GM10266 (cell line): ENCODE data around the gene PCSK2.

ENCODE experiments used
- DNase-seq: peaks from one replicate; pipeline ENCODE4 v3.0.0; 2012; ENCODE audit errors: extremely low spot score
- TF ChIP-seq, protein P1 (sequence below): IDR thresholded peaks from 2 replicates; pipeline ENCODE4 v1.5.1; 2012; ENCODE audit warnings: mild to moderate bottlenecking, low read depth; ENCODE audit not compliant: control insufficient read depth, insufficient read depth; ENCODE audit errors: missing control alignments

PCSK2 gene

DNA sequence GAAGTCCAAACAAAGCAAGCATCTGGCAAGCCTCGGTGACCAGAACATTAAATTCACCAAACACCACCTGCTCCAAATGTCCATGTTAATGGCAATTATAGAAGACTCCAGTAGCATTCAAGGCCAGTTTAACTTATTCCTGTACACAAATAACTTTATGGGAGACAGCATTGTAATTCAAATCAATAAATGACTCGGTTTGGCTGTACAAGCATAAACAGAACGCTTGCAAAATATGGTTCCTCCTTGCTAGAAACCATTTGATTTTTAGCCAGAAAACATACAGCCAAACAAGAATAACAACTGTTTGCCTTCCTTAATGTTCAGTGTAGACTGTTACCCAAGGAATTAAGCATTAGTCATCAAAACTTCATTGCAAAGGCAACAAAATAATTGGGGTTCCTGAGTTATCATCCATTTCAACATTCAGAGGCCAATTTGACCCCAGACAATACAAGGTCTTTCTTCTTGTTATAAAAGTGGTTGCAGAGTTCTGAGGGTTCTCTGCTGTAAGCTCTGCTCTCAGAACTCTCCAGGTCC, 179.3 kb downstream of the PCSK2 start:
- TF ChIP-seq, protein P1, sequence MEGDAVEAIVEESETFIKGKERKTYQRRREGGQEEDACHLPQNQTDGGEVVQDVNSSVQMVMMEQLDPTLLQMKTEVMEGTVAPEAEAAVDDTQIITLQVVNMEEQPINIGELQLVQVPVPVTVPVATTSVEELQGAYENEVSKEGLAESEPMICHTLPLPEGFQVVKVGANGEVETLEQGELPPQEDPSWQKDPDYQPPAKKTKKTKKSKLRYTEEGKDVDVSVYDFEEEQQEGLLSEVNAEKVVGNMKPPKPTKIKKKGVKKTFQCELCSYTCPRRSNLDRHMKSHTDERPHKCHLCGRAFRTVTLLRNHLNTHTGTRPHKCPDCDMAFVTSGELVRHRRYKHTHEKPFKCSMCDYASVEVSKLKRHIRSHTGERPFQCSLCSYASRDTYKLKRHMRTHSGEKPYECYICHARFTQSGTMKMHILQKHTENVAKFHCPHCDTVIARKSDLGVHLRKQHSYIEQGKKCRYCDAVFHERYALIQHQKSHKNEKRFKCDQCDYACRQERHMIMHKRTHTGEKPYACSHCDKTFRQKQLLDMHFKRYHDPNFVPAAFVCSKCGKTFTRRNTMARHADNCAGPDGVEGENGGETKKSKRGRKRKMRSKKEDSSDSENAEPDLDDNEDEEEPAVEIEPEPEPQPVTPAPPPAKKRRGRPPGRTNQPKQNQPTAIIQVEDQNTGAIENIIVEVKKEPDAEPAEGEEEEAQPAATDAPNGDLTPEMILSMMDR: no peak
- DNase-seq: no peak

DNA sequence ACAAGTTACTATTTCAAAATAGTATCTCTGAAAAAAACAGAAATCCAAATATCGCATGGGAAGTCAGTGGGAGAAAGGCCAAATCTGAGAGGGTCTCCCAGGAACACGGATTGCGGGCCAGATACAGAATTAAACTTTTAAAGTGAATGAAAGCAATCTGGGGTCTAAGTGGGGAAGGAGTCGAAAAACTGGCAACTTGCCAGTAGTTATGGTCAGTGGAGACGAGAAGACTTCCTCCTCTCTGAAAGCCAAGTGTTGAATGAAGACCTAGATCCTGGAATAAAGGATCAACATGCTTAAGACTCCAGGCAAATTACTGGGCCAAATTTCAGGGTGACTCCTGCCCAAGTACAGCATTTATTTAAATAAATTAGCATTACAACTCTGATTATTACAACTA, 180.7 kb downstream of the PCSK2 start:
- TF ChIP-seq, protein P1: no peak
- DNase-seq: no peak

DNA sequence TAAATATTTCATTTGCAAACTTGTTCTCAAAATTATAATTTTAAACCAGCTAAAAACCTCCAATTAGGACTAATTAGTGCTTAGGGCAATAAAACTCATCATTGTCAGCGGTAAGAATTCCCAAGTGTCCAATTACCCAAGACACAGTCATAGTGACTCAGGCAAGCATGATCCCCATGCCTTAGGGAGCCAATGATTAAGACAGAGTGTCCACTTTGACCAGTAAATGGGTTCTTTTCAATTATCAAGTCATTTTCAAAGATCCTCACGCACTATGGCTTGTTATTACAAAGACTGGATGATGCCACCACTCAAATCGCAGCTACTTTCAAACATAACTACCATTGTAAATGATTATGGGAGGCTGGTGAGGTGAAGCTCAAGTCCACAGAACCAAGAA, 190.4 kb downstream of the PCSK2 start:
- no peak for DNase-seq
- TF ChIP-seq, protein P1: no peak

DNA sequence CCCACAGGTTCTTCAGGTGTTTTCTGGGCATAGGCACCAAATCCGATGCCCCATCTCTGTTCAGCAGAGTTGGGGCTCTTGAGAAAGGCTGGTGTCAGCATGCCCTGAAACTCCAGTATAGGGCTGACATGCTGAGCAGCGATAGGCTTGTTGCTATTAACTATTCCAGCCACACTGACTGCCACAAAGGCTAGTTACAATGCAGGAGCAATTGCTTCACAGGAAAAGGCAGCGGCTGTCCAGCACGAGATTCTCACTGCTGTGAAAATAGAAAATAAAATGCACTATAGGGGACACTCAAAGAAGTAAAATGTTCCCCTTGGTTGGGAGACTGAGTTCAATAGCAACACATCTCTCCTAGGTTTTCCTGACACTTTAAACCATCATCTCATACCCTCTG, 191.9 kb downstream of the PCSK2 start:
- no peak for DNase-seq
- TF ChIP-seq, protein P1: no peak

DNA sequence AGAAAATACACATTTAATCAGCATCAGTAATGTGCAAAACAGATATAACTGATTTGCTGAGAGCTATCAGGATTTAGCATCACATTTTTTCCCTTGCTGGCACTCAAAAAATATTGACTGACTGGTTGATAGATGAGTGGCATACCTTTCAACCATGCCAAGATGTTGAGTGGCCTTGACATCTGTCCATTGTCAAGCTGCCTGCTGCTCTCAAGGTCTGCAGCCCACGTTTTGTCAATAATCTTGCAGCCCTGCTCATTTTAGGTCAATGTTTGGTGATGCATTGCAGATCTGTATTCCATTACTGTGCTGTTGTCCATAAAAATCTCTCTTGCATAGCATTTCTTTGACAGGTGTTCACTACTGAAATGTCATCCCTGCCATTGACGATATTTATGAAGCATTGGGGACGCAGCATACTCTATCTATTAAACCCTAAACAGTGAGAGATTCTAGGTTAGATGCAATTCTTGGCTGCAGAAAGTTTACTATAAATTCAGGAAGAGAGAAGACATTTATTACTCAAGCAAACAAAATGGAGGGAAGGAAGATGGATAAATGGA, 192.7 kb downstream of the PCSK2 start:
- TF ChIP-seq, protein P1: no peak
- DNase-seq: no peak

DNA sequence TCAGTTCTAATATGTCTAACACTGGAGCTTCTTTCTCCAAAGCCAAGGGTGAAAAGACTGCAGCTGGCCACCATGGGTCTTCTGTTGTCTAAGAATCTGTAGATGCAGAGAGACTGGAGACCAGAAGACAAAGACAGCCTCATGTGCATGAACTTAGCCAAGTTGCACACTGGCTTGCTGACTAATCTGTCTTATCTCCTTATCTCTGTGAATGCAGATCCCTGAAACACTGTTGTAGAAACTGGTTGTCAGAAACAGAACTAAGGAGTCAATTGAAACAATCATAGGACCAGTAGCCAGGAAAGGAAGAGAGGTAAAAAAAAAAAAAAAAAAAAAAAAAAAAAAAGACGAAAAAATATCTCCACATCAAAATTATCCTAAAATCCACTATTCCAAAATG, 194.7 kb downstream of the PCSK2 start:
- no peak for DNase-seq
- TF ChIP-seq, protein P1: no peak

DNA sequence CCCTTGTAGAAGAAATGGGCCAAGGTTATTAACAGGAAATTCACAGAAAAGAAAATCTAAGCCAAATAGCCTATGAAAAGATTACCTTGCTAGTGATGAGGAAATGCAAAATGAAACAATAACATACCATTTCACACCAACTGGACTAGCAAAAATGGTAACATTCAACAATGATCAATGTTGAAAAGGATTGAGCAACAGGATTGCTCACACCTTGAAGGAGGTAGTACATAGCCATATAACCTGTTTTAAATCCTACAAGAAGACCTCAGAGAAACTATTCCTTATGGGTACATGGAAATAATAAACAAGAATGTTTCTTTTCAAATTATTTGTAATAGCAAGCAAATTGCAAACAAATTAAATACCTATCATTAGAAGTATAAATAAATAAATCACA, 196.9 kb downstream of the PCSK2 start:
- TF ChIP-seq, protein P1: no peak
- DNase-seq: no peak
